Embryonic facial prominence (tissue), 1 donor: ENCODE data around the gene EEFSEC.

ENCODE experiments used
- DNase-seq: peaks from one replicate; pipeline ENCODE4 v3.0.0-alpha.2; 2016; ENCODE audit errors: extremely low spot score

The EEFSEC gene

GRCh38 chr3:128334766-128335165 is 181.5 kb downstream of the EEFSEC start:
- DNase-seq, result no peak

DNA sequence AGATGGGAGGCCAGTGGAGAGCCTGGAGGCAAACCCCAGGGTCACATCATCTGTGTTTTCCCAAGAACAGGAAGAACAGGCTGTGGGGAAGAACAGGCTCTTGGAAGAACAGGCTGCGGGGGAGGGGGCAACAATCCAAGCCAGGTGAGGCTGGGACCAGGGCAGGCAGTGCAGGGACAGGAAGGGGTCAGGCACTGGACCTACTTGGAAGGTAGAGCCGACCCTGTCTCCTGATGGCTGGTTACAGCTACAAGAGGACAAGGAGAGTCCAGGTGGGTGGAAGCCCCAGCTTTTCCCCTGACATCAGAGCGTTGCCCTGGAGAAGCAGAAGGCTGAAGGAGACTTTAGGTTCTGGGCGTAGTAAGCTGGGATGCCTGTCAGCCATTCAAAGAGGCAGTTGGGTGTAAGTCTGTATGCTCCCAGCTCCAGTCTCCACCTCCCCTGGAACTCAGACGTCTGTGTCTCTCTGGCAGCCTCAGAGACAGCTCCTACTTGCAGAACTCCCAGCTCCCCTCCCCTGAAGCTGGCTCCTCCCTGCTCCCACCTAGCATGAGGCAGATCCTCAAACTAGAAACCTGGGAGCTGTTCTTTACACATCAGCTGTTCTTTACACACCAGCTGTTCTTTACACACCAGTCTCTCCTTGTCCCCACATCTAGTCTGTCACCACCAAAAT is 182.5 kb downstream of the EEFSEC start:
- peak; percentile 9 for DNase-seq

GRCh38 chr3:128336337-128337156 is 183.3 kb downstream of the EEFSEC start:
- DNase-seq, result no peak

DNA sequence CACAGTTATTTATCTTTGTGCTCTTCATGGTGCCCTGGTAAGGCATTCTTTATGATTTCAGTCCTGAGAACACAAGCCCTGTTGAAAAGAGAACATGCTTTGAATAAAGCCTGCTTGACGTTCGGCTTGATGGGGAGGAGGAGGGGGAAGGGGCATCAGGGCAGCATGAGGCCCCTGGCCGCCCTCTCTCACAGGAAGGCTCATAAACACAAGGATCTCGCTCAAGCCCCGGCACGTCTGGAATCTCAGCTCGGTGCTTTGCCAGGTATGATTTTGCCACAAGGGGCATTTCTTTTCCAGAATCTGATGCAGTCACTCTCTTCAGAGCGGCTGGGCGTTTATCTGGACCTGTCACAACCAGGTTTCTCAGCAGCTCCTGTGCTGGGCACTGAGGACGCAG is 184.0 kb downstream of the EEFSEC start:
- peak; percentile 14 for DNase-seq

DNA sequence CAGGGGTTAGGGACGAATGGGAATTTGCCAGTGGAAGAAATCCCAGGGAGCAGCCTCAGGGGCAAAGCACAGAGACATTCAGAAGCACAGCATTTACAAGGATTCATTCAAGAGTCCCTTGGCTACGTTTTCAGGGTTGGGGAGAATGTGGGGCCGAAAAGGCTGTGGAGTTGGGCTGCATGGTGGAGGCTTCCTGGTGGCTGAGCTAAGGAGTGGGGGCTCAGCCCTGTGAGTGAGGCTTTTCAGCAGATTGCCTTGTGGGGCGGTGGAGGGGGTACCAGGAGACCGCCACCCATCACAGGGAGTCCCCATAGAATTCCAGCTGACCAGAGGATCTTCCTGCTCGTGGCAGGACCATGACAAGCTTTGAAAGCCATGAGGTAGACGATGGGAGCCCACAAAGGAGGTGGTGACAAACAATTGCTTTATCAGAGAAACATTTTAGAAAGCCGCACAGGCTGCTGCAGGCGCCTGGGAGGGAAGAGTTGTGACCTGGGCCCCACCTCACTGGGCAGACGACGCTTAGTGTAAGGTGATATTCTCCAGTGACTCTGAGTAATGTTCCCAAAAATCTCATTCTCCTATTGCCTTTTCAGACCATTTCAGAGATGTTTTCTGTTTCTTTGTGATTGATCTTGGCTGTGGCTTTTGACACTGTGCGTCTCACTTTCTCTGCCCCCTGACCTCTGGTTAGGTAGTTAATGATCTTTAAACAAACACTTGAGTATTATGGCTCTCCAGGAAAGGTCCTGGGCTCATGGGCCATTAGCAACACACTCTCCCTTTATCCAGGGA is 185.5 kb downstream of the EEFSEC start:
- no peak for DNase-seq

DNA sequence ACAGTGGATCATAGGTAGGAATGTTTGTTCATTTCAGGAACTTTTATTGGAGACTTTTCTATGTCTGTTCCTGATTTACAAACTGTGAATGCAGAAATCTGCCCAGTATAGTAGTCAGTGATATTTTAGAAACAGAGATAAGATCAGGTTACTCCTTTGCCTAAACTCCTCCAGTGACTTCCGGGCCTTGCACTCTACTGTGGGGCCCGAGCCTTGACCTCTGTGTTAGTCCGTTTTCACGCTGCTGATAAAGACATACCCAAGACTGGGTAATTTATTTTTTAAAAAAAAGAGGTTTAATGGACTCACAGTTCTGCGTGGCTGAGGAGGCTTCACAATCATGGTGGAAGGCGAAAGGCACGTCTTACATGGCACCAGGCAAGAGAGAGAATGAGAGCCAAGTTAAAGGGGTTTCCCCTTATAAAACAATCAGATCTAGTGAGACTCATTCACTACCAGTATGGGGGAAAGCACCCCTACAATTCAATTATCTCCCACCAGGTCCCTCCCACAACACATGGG is 186.3 kb downstream of the EEFSEC start:
- DNase-seq, result no peak

DNA sequence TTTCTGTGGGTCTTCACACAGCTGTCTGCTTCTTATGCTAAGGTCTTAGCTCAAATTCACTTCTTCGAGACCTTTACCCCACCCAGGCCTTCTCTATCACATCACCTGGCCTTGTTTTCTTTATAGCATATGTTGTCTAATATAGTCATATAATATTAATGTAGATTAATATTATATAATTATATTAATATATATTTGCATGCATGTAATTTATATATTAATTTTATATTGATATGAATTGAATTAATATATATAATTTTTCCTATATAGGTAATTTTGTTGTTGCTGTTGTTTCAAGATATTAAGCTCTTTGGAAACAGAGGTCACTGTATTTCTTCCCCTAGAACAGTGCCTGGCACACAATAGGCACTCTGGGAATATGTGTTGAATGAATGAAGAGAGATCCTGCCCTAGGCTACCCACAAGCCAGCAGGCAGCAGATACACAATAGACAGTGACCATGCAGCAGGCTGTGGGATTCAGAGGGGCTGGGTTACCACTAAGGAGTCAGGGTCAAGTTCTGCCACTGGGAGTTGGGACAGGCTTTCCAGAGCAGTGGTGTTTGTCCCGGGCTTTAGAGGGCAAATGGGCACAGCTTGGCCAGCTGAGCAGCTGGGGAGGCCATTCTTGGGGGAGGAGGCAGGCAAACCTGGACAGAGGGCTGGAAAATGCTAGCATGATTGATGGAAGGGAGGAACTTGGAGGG is 187.1 kb downstream of the EEFSEC start:
- DNase-seq, result no peak

DNA sequence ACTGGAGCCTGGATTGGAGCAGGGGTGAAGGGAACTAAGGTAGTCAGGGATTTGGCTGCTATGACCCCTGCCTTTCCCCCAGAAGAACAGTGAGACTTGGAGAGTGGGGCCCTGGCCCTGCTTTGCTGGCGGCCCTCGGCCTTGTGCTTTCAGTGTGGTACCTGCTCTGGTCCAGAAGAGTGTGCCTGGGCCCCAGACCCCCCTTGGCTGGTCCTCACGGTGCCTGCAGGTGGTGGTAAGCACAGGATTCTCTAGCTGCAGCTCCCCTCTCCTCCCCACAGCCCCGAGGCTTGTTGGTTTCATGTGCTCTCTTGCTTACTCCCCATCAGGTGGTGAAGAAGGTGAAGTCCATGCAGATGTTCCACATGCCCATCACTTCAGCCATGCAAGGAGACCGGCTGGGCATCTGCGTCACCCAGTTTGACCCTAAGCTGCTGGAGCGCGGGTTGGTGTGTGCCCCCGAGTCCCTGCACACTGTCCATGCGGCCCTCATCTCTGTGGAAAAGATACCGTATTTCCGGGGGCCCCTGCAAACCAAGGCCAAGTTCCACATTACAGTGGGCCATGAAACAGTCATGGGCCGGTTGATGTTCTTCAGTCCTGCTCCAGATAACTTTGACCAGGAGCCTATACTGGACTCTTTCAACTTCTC is 187.7 kb downstream of the EEFSEC start:
- no peak for DNase-seq

GRCh38 chr3:128341659-128342395 is 188.5 kb downstream of the EEFSEC start:
- no peak for DNase-seq

DNA sequence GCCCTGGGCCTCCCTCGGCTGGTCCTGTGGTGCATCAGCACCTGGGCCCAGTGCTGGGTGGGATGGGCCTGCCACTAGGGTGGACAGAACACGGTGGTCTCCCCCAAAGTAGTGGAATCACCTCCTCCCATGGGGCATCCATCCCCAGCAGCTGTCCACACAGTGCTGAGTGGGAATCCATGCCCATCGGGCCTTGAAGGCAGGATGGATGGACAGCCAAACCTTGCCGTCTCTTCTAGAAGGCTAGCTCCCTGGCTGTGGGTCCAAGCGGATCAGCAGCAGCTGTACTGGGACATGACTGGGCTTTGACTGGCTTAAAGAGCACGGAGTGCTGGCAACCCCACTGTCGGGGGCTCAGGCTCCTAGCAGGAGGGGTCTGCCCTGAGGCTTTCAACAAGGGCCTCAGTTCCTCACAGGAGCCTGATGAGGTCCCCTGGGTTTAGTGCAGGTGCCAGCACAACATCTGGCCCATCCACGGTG is 189.5 kb downstream of the EEFSEC start:
- DNase-seq, result no peak

GRCh38 chr3:128343287-128344051 is 190.2 kb downstream of the EEFSEC start:
- no peak for DNase-seq

GRCh38 chr3:128344052-128344735 is 190.9 kb downstream of the EEFSEC start:
- DNase-seq, result no peak

DNA sequence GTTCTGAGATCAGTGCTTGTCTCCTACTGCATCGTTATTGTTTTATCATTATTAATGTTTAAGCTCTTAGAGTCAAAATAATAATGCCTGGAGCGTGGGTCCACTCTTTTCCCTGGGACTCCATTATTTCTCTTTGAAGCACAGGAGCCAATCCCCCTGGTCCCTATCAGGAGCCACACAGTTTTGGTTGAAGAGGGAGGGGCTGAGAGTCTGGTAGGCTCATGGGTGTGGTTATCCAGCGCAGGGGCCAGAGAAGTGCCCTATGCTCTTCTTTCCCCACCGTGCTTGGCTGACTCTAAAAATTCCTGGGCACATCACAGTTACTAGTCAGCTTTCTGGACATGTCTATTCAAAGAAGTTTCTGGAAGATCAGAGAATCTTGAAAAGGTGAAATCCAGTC is 191.9 kb downstream of the EEFSEC start:
- DNase-seq, result no peak

GRCh38 chr3:128346562-128346961 is 193.3 kb downstream of the EEFSEC start:
- no peak for DNase-seq

DNA sequence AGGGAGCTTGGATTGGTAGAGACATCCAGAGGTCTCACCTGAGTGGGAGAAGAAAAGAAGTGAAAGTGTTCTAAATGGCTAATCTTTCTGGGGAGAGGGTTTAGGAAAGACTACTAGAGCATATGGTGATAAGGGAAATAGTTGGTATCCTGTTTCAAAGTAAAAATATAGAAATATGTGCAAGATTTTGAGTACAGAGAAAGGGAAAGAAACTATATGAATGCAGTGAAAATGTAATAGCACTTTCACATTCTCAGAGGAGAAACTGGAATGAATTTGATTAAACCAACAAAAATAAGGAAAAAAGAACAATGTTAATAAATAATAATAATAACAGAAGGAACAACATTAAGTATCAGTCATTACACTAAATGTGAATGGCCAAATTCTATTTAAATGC is 194.0 kb downstream of the EEFSEC start:
- DNase-seq, result no peak

DNA sequence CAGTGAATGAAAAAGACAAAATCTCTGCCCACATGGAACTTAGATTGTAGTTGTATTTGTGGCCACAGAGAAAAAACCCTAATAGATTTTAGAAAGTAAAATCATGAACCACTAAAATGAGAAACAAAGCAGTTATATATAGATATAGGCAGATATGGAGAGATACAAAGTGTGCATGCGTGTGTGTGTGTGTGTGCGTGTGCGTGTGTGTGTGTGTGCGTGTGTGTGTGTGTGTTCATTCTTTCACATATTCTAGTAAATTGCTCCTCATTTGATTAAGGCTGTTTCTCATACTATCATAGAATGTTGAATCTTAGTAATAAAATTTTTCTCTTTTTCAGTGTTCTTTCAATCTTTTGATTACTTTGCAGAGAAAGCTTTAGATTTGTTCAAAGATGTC is 194.8 kb downstream of the EEFSEC start:
- DNase-seq, result no peak

- no peak for DNase-seq
Measured at GRCh38 chr3:128348805-128349531, 195.7 kb downstream of the EEFSEC start.

DNA sequence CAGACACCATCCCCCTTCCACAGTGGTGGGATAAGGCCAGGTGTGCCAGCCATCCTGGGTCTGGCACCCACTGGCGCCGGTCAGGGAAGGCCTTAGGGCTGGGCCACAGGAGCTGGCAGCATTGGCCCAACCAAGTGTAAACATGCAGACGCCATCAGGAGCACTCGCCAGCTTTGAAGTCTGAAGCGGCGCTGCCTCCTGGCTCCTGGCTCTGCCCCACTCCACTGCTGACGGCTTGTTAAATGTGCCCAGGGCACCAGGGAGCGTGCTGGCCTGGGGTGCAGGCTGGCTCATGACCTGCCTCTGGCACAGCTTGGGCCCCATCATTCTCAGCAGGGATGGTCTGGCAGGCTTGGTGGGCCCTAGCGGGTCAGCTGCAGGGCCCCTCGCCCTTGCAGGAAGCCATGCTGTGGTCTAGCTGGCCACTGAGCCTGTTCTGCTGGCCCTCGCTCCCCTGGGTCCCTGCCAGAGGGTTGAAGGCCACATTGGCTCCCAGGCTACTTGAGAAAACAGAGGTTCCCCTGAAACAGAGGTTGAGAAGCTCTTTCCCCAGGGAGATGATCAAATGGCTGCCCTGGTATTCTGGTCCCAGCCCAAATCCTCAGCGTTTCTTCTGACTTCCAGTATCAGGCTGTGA is 196.8 kb downstream of the EEFSEC start:
- no peak for DNase-seq
